ENCODE results near the gene VPS9D1. TPM values are rescaled to one million over a fixed set of nuclear protein-coding genes. Genes with fewer than 3 reads are reported as not detected.

Gene VPS9D1
- total and polyA plus RNA-seq, 4 donors = 3.6 to 7.2 (median 4.1) TPM

GRCh38 chr16:89693931-89694783, 26.5 kb downstream of the VPS9D1 start:
- Histone ChIP-seq H3K27me3 (ENCODE audit: control insufficient read depth in 4 of 4, insufficient read depth in 4 of 4, low read length in 3 of 4) (no peaks in the 10 kb centered on the region), H3K36me3 (ENCODE audit: control insufficient read depth in 4 of 4, insufficient read depth in 3 of 4, low read depth in 1 of 4, low read length in 3 of 4) (peaks cover 14 to 41% (median 23%) of the 10 kb centered on the region in 4 donors)
- no peak for DNase-seq (ENCODE audit: low spot score)

GRCh38 chr16:89693289-89693731, 27.4 kb downstream of the VPS9D1 start:
- 93% methylated on average over 11 of the region's 11 CpGs for WGBS
- peaks cover 0 to 14% (median 4%) of the 10 kb centered on the region in 4 donors for H3K4me1 ChIP-seq (ENCODE audit: control insufficient read depth in 4 of 4, insufficient read depth in 4 of 4, low read length in 3 of 4)
- H3K27me3 ChIP-seq (ENCODE audit: control insufficient read depth in 4 of 4, insufficient read depth in 4 of 4, low read length in 3 of 4) = no peaks in the 10 kb centered on the region
- no peak overlapping the region for H3K9ac ChIP-seq (ENCODE audit: low read depth in 1 of 2, low read length in 2 of 2)
- H3K27ac ChIP-seq (ENCODE audit: low read depth in 1 of 2, low read length in 2 of 2) = no peak overlapping the region
- DNase-seq (ENCODE audit: low spot score) = no peak
- H3K9me3 ChIP-seq (ENCODE audit: control insufficient read depth in 4 of 4, low read length in 3 of 4) = no peaks in the 10 kb centered on the region
- H3K36me3 ChIP-seq (ENCODE audit: control insufficient read depth in 4 of 4, insufficient read depth in 3 of 4, low read depth in 1 of 4, low read length in 3 of 4) = peaks cover 14 to 41% (median 24%) of the 10 kb centered on the region in 4 donors
- no peak overlapping the region for H3K4me3 ChIP-seq (ENCODE audit: low read depth in 1 of 3, low read length in 3 of 3)
- TF ChIP-seq GABPA (IDR thresholded peaks at IDR 0.05 in 1 of 2, conservative IDR thresholded peaks at IDR 0.05 in 1 of 2) (no peak), ATF3 (IDR thresholded peaks at IDR 0.05) (no peak), JUND (IDR thresholded peaks at IDR 0.05) (no peak), HNF4G (IDR thresholded peaks at IDR 0.05) (no peak), SP1 (IDR thresholded peaks at IDR 0.05) (no peak), FOXA2 (IDR thresholded peaks at IDR 0.05) (no peak), EGR1 (IDR thresholded peaks at IDR 0.05; ENCODE audit: low read depth in 2 of 2) (no peak), RAD21 (IDR thresholded peaks at IDR 0.05) (no peak), RXRA (IDR thresholded peaks at IDR 0.05) (no peak), TAF1 (conservative IDR thresholded peaks at IDR 0.05) (no peak), HNF4A (conservative IDR thresholded peaks at IDR 0.05) (no peak), FOXA1 (IDR thresholded peaks at IDR 0.05) (no peak), ZBTB33 (IDR thresholded peaks at IDR 0.05) (no peak), YY1 (IDR thresholded peaks at IDR 0.05) (no peak), MAX (IDR thresholded peaks at IDR 0.05) (no peak)

More at GRCh38 chr16:89693931-89694783, 26.5 kb downstream of the VPS9D1 start:
- Histone ChIP-seq H3K27ac (ENCODE audit: low read depth in 1 of 2, low read length in 2 of 2) (no peak overlapping the region), H3K9me3 (ENCODE audit: control insufficient read depth in 4 of 4, low read length in 3 of 4) (no peaks in the 10 kb centered on the region), H3K4me3 (ENCODE audit: low read depth in 1 of 3, low read length in 3 of 3) (no peak overlapping the region), H3K9ac (ENCODE audit: low read depth in 1 of 2, low read length in 2 of 2) (no peak overlapping the region), H3K4me1 (ENCODE audit: control insufficient read depth in 4 of 4, insufficient read depth in 4 of 4, low read length in 3 of 4) (peaks cover 0 to 11% (median 2%) of the 10 kb centered on the region in 4 donors)
- 90% methylated on average over 32 of the region's 32 CpGs for WGBS
- TF ChIP-seq NR2F2 (IDR thresholded peaks at IDR 0.05) (no peak), HNF4G (IDR thresholded peaks at IDR 0.05) (no peak), FOXA2 (IDR thresholded peaks at IDR 0.05) (no peak), RXRA (IDR thresholded peaks at IDR 0.05) (no peak), SP1 (IDR thresholded peaks at IDR 0.05) (no peak), RAD21 (IDR thresholded peaks at IDR 0.05) (no peak), FOXA1 (IDR thresholded peaks at IDR 0.05) (no peak), JUND (IDR thresholded peaks at IDR 0.05) (no peak), YY1 (IDR thresholded peaks at IDR 0.05) (no peak), GABPA (IDR thresholded peaks at IDR 0.05 in 1 of 2, conservative IDR thresholded peaks at IDR 0.05 in 1 of 2) (no peak), MAX (IDR thresholded peaks at IDR 0.05) (no peak), TAF1 (conservative IDR thresholded peaks at IDR 0.05) (no peak), HNF4A (conservative IDR thresholded peaks at IDR 0.05) (no peak), EGR1 (IDR thresholded peaks at IDR 0.05; ENCODE audit: low read depth in 2 of 2) (no peak), ATF3 (IDR thresholded peaks at IDR 0.05) (no peak), ZBTB33 (IDR thresholded peaks at IDR 0.05) (no peak)

Measured in liver (tissue), 9 donors.